ENCODE measurements around the gene GRIP2.

- TF ChIP-seq CTCF (IDR thresholded peaks at IDR 0.05) (no peak), POLR2A (IDR thresholded peaks at IDR 0.05) (no peak)
These were observed 76.0 kb downstream of the GRIP2 start for GRCh38 chr3:14464141-14464465.
